Neural cell (in vitro differentiated cells): Measurements from ENCODE around the gene CLNK.

Experiments used
- EP300 ChIP-seq: fragments of 450-650 bp; conservative IDR thresholded peaks from 2 replicates; pipeline ENCODE4 v1.6.1; 2014; ENCODE audit warnings: antibody characterized with exemption, mild to moderate bottlenecking, moderate library complexity; ENCODE audit not compliant: poor library complexity, severe bottlenecking
- EZH2 ChIP-seq: fragments of 200-600, 300-800 bp; shearing (Covaris generic), sonication (generic); IDR thresholded peaks from 2 replicates; pipeline ENCODE4 v1.6.1; 2014; ENCODE audit warnings: antibody characterized with exemption, low read length, borderline replicate concordance, mild to moderate bottlenecking; ENCODE audit not compliant: insufficient read depth, poor library complexity, severe bottlenecking
- POLR2AphosphoS5 ChIP-seq: IDR thresholded peaks from 2 replicates; pipeline ENCODE4 v1.6.1; 2012
- REST ChIP-seq: IDR thresholded peaks from 2 replicates; pipeline ENCODE4 v1.6.1; 2012; ENCODE audit warnings: borderline replicate concordance
- TAF1 ChIP-seq: IDR thresholded peaks from 2 replicates; pipeline ENCODE4 v1.6.1; 2012; ENCODE audit warnings: low read depth
- TF ChIP-seq, protein P1 (sequence below): fragments of 450-650 bp; IDR thresholded peaks from 2 replicates; pipeline ENCODE4 v1.5.1; 2014; ENCODE audit warnings: antibody characterized with exemption, mild to moderate bottlenecking, moderate library complexity; ENCODE audit not compliant: poor library complexity, severe bottlenecking

DNA sequence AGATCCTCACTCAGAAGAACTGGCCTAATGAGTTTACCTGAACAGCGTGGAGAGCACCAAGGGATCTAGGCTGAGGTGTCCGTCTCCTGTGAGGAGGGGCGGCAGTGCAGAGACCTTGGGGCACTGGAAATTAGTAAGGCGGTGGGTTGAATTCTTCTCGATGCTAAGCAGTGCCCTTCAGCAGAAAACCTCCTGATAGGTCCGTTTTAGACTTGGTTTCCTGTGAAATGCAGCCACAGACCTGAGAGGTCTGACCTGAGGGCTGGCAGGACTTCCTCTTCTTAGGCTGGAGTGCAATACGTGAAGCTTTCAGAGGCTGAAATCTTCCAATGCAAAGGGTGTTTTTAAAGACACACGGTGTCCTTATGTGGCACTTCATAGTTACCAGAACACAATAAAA lies at the start of gene CLNK:
- TF ChIP-seq, protein P1, sequence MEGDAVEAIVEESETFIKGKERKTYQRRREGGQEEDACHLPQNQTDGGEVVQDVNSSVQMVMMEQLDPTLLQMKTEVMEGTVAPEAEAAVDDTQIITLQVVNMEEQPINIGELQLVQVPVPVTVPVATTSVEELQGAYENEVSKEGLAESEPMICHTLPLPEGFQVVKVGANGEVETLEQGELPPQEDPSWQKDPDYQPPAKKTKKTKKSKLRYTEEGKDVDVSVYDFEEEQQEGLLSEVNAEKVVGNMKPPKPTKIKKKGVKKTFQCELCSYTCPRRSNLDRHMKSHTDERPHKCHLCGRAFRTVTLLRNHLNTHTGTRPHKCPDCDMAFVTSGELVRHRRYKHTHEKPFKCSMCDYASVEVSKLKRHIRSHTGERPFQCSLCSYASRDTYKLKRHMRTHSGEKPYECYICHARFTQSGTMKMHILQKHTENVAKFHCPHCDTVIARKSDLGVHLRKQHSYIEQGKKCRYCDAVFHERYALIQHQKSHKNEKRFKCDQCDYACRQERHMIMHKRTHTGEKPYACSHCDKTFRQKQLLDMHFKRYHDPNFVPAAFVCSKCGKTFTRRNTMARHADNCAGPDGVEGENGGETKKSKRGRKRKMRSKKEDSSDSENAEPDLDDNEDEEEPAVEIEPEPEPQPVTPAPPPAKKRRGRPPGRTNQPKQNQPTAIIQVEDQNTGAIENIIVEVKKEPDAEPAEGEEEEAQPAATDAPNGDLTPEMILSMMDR: no peak
- TF ChIP-seq EP300 (no peak), POLR2AphosphoS5 (no peak), REST (no peak), EZH2 (no peak), TAF1 (no peak)
